Kidney epithelial cell (primary cell): ENCODE measurements around the gene SCN1A. TPM values are rescaled to one million over a fixed set of nuclear protein-coding genes. Genes with fewer than 3 reads are reported as not detected.

Source experiments
- DNase-seq: peaks from one replicate; pipeline ENCODE4 v3.0.0-alpha.2; 2010; ENCODE audit warnings: low read depth
- H3K27me3 ChIP-seq: 2 replicates; pipeline ENCODE4 v1.6.0; 2011; ENCODE audit warnings: low read length; ENCODE audit not compliant: control insufficient read depth, insufficient read depth
- H3K36me3 ChIP-seq: 2 replicates; pipeline ENCODE4 v1.5.1; 2011; ENCODE audit warnings: low read length; ENCODE audit not compliant: control insufficient read depth, insufficient read depth
- H3K4me3 ChIP-seq: 2 replicates; pipeline ENCODE4 v1.5.1; 2011; ENCODE audit warnings: low read depth, mild to moderate bottlenecking, control low read depth, low read length
- total RNA-seq: library from RNA; depleted of rRNA; stranded (reverse); fragments of >200 nt; gene quantifications from 2 replicates; pipeline ENCODE4 v1.2.3, GENCODE V29; 2015
- TF ChIP-seq, protein P1 (sequence below): IDR thresholded peaks from 2 replicates; pipeline ENCODE4 v1.5.1; 2011; ENCODE audit warnings: mild to moderate bottlenecking, moderate library complexity, low read length, control low read depth, inconsistent platforms; ENCODE audit not compliant: insufficient read depth, poor library complexity, severe bottlenecking

Gene SCN1A
- total RNA-seq, 1 donor from 2014 or later = not detected

DNA sequence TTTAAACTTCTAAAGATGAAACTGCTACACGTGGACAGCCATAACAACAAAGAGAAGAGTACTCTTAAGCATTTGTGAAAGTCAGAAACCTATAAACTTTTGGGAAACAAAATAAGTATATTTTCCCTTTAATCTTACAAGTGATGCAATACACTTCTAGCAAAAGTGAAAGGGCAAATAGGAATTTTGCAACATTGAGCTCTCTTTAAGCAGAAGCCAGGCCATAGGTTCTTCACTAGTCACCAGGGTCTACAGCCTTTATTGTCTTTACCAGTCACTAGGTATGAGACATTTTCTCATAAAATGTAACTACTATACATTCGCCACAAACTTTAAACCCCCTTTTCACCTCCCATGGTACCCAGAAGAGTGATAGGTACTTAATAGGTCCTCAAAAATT lies 37.5 kb downstream of the SCN1A start:
- TF ChIP-seq, protein P1, sequence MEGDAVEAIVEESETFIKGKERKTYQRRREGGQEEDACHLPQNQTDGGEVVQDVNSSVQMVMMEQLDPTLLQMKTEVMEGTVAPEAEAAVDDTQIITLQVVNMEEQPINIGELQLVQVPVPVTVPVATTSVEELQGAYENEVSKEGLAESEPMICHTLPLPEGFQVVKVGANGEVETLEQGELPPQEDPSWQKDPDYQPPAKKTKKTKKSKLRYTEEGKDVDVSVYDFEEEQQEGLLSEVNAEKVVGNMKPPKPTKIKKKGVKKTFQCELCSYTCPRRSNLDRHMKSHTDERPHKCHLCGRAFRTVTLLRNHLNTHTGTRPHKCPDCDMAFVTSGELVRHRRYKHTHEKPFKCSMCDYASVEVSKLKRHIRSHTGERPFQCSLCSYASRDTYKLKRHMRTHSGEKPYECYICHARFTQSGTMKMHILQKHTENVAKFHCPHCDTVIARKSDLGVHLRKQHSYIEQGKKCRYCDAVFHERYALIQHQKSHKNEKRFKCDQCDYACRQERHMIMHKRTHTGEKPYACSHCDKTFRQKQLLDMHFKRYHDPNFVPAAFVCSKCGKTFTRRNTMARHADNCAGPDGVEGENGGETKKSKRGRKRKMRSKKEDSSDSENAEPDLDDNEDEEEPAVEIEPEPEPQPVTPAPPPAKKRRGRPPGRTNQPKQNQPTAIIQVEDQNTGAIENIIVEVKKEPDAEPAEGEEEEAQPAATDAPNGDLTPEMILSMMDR = no peak
- no peak for DNase-seq
- no peak overlapping the region for H3K4me3 ChIP-seq
- no peaks in the 10 kb centered on the region for H3K27me3 ChIP-seq
- H3K36me3 ChIP-seq = no peaks in the 10 kb centered on the region

DNA sequence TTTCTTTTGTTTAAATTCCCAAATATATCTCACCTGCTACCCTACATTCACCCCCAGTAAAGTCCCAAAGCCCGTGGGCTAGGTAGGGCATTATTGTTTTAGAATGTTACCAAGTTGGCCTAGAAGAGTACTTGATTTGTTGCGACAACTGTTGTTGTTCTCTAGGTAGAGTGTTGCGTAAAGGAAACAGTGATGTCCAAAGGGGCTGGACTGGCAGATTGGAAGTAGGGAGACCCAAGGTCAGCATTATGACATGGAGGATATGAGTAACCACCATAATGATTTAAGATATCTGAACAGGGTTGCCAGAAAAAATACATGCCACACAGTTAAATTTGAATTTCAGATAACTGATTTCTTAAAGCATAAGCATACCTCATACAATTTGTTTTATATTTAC lies 39.2 kb downstream of the SCN1A start:
- DNase-seq = no peak
- H3K27me3 ChIP-seq = no peaks in the 10 kb centered on the region
- no peaks in the 10 kb centered on the region for H3K36me3 ChIP-seq
- TF ChIP-seq, protein P1 = no peak
- H3K4me3 ChIP-seq = no peak overlapping the region

DNA sequence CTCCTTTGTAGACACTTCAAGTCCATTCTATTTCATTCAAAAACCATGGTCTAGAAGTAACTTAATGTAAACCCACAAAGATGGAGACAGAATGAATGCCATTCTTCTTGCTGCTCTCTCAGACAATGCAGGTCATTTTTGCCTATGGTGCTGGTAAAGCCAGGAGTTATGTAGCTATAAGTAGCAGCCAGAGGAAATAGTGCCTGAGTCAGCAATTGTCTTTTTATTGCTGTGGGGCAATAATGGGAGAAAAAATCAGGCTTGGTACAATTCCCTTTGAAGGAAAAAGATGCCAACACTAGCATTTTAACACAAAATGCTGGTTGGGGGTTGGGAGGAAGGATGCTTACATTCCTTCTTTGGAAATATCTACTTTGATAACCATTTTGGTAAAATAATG lies 43.5 kb downstream of the SCN1A start:
- H3K27me3 ChIP-seq = no peaks in the 10 kb centered on the region
- no peaks in the 10 kb centered on the region for H3K36me3 ChIP-seq
- H3K4me3 ChIP-seq = no peak overlapping the region
- no peak for DNase-seq
- TF ChIP-seq, protein P1 = no peak

DNA sequence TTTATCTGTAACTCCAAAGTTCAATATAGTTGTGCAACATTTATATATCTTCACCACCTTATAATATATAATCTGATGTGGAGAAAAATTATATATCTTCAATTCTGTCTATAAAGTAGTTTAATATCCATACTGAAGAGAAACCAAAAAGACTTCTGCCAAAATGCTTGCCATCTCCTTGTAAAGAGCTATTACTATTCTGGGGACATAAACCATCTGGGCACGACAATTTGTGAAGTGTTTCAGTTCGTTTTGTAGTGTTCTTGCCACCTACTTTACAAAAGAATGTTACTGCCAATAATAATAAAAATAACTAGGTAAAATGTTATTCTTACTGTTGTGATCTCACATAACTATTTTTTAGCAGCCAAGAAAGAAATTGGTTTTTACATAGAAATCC lies 45.1 kb downstream of the SCN1A start:
- H3K27me3 ChIP-seq = no peaks in the 10 kb centered on the region
- H3K4me3 ChIP-seq = no peak overlapping the region
- no peak for DNase-seq
- no peaks in the 10 kb centered on the region for H3K36me3 ChIP-seq
- TF ChIP-seq, protein P1 = no peak

DNA sequence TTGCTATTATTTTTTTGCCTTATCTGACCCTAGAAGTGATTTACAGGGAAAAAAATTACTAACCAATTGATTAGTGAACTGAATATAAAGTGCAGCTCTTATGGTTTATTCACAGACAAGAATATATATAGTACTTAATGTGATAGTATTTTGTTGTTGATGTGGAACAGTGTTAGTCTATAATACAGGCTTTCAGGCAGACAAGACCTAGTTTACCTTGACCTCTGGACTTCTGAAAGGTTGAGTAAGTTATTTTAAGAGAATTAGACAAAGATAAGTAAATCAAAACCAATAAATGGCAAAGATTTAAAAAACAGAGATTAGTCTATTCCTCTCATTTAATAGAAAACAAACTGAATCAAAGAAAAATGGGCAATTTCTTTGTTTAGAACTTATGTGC lies 46.0 kb downstream of the SCN1A start:
- Histone ChIP-seq H3K36me3 (no peaks in the 10 kb centered on the region), H3K27me3 (no peaks in the 10 kb centered on the region), H3K4me3 (no peak overlapping the region)
- TF ChIP-seq, protein P1 = no peak
- no peak for DNase-seq

DNA sequence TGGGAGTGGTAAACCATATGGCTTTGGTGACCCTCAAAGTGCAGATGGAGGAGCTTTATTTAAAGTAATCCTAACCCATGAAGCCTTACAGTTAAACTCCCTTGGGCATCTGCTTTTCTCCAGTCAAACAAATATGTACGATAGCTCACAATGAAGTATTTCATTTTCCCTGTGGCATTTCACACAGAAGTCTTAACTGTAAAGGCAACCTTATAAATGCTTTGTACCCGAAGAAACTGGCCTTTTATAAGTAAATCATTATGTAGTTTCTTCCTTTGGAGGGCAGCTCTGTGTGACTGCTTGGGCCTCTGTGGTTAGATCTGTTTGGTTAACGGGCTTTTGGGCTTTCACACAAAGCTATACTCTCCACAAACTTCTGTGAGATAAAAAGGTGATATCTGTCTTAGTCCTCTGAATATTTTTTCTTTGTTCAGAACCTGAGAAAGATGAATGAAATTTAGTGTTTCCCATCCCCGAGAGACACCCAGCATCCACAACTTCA lies 46.6 kb downstream of the SCN1A start:
- DNase-seq = no peak
- H3K27me3 ChIP-seq = no peaks in the 10 kb centered on the region

More for the DNA sequence above, 46.6 kb downstream of the SCN1A start:
- TF ChIP-seq, protein P1 = no peak
- Histone ChIP-seq H3K4me3 (no peak overlapping the region), H3K36me3 (no peaks in the 10 kb centered on the region)
